Hematopoietic multipotent progenitor cell treated with erythropoietin and hydrocortisone succinate and interleukin-3 and kit ligand, for 6 days (in vitro differentiated cells): ENCODE results near the gene KCNJ5.
"Not testable (repeated sequence)": the region's sequence is repeated elsewhere in the genome, so short reads cannot be mapped to it uniquely, and the experiment has no call there.

Experiments used
- DNase-seq: peaks from one replicate; pipeline ENCODE4 v3.0.0-alpha.2; 2015

The KCNJ5 gene

GRCh38 chr11:128914216-128915148 lies 23.3 kb downstream of the KCNJ5 start:
- DNase-seq, result no peak

- no peak for DNase-seq
Observed at GRCh38 chr11:128915149-128915521, 24.0 kb downstream of the KCNJ5 start.

GRCh38 chr11:128916037-128916572 lies 24.9 kb downstream of the KCNJ5 start:
- DNase-seq, result no peak

GRCh38 chr11:128916681-128917080 lies 25.5 kb downstream of the KCNJ5 start:
- DNase-seq, result no peak

GRCh38 chr11:128917144-128917724 lies 26.1 kb downstream of the KCNJ5 start:
- DNase-seq, result no peak

- DNase-seq, result no peak
Observed at GRCh38 chr11:128919216-128919615, 28.1 kb downstream of the KCNJ5 start.

GRCh38 chr11:128919635-128920034 lies 28.5 kb downstream of the KCNJ5 start:
- DNase-seq, result not testable (repeated sequence)

GRCh38 chr11:128920666-128921065 lies 29.5 kb downstream of the KCNJ5 start:
- DNase-seq, result no peak

GRCh38 chr11:128921793-128922192 lies 30.6 kb downstream of the KCNJ5 start:
- DNase-seq, result no peak

GRCh38 chr11:128924104-128924503 lies 32.9 kb downstream of the KCNJ5 start:
- DNase-seq, result no peak

GRCh38 chr11:128924510-128925249 lies 33.5 kb downstream of the KCNJ5 start:
- DNase-seq, result no peak

GRCh38 chr11:128925250-128925600 lies 34.1 kb downstream of the KCNJ5 start:
- DNase-seq, result no peak

GRCh38 chr11:128926000-128926399 lies 34.8 kb downstream of the KCNJ5 start:
- DNase-seq, result no peak

- no peak for DNase-seq
Observed at GRCh38 chr11:128926437-128927107, 35.4 kb downstream of the KCNJ5 start.

- DNase-seq, result no peak
Observed at GRCh38 chr11:128927108-128927461, 35.9 kb downstream of the KCNJ5 start.

GRCh38 chr11:128927683-128928336 lies 36.7 kb downstream of the KCNJ5 start:
- no peak for DNase-seq

- DNase-seq, result no peak
Observed at GRCh38 chr11:128928400-128928799, 37.2 kb downstream of the KCNJ5 start.

- DNase-seq, result no peak
Observed at GRCh38 chr11:128929468-128929867, 38.3 kb downstream of the KCNJ5 start.

- no peak for DNase-seq
Observed at GRCh38 chr11:128929991-128930390, 38.8 kb downstream of the KCNJ5 start.

- no peak for DNase-seq
Observed at GRCh38 chr11:128931066-128931465, 39.9 kb downstream of the KCNJ5 start.

GRCh38 chr11:128931668-128932067 lies 40.5 kb downstream of the KCNJ5 start:
- DNase-seq, result no peak

- DNase-seq, result no peak
Observed at GRCh38 chr11:128933481-128934178, 42.5 kb downstream of the KCNJ5 start.
